Measurements from ENCODE around the gene CDC42EP2. TPM values are rescaled to one million over a fixed set of nuclear protein-coding genes. Genes with fewer than 3 reads are reported as not detected.
A peak's percentile ranks its signal among the peaks of the same experiment; 100 is the strongest.

The CDC42EP2 gene
- total and polyA plus RNA-seq, 5 donors = 9.1 to 21.2 (median 11.9) TPM

DNA sequence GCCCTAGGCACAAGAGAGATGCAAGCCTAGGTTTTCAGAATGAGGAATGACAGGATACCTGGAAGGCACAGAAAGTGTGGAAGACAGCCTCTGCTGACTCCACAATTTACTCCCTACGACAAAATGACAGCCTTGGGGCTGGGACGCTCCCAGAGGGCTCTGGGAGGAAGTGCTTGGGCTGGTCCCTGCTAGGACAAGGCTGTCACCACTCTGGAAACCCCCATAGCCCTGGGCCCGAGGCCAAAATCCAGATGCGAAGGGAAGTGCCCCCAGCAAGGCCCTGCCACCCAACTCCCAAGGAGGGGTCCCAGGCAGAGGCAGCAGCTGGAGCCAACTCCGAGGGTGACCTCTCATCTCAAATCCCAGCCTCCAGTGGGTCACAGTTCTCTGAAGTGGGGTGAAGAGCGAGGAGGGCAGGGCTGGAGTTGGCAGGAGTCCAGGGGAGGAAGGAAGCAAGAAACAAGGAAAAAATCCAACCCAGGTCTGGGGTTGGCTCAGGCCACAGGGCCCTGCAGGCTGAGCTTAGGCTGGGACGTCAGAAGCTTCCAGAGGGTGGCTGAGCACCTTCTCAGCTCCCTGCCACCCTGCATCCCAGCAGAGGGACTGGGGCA is 6.3 kb upstream of the CDC42EP2 start:
- ATAC-seq (peak; percentile 42 to 70), DNase-seq (peak; percentile 66 to 78 (median 74))
- Histone ChIP-seq H3K9me3 (ENCODE audit: control insufficient read depth, low read length) (no peaks in the 10 kb centered on the region), H3K4me1 (ENCODE audit: control insufficient read depth, insufficient read depth, low read length) (peaks cover 13% of the 10 kb centered on the region), H3K27me3 (ENCODE audit: control insufficient read depth, insufficient read depth) (no peaks in the 10 kb centered on the region), H3K27ac (ENCODE audit: low read length) (peak overlapping the region; percentile 21), H3K4me3 (ENCODE audit: low read length) (no peak overlapping the region)
- intact Hi-C loops (cut with DNase I) = no loop called here
- whole genome bisulfite sequencing = 22% methylated on average over 7 of the region's 7 CpGs

GRCh38 chr11:65309006-65309405 is 5.7 kb upstream of the CDC42EP2 start:
- peaks cover 15% of the 10 kb centered on the region for H3K4me1 ChIP-seq (ENCODE audit: control insufficient read depth, insufficient read depth, low read length)
- H3K27ac ChIP-seq (ENCODE audit: low read length) = no peak overlapping the region
- intact Hi-C loops (cut with DNase I) = no loop called here
- no peaks in the 10 kb centered on the region for H3K27me3 ChIP-seq (ENCODE audit: control insufficient read depth, insufficient read depth)
- ATAC-seq (peak in 1 of 2 donors; percentile 75), DNase-seq (peak in 1 of 3 donors; percentile 59)
- H3K9me3 ChIP-seq (ENCODE audit: control insufficient read depth, low read length) = no peaks in the 10 kb centered on the region
- H3K4me3 ChIP-seq (ENCODE audit: low read length) = no peak overlapping the region
- 47% methylated on average over 5 of the region's 5 CpGs for WGBS

GRCh38 chr11:65310215-65310614 is 4.5 kb upstream of the CDC42EP2 start:
- no peak for ATAC-seq
- Histone ChIP-seq H3K9me3 (ENCODE audit: control insufficient read depth, low read length) (no peaks in the 10 kb centered on the region), H3K27ac (ENCODE audit: low read length) (no peak overlapping the region), H3K4me1 (ENCODE audit: control insufficient read depth, insufficient read depth, low read length) (peaks cover 15% of the 10 kb centered on the region), H3K4me3 (ENCODE audit: low read length) (no peak overlapping the region), H3K27me3 (ENCODE audit: control insufficient read depth, insufficient read depth) (no peaks in the 10 kb centered on the region)
- WGBS = 60% methylated on average over 10 of the region's 10 CpGs
- peak; percentile 60 to 86 (median 82) for DNase-seq
- intact Hi-C loops (cut with DNase I) = no loop called here

- no peak overlapping the region for H3K27ac ChIP-seq (ENCODE audit: low read length)
- H3K27me3 ChIP-seq (ENCODE audit: control insufficient read depth, insufficient read depth) = no peaks in the 10 kb centered on the region
- WGBS = 46% methylated on average over 6 of the region's 6 CpGs
- ATAC-seq (no peak), DNase-seq (no peak)
- peaks cover 15% of the 10 kb centered on the region for H3K4me1 ChIP-seq (ENCODE audit: control insufficient read depth, insufficient read depth, low read length)
- intact Hi-C loops (cut with DNase I) = no loop called here
- no peaks in the 10 kb centered on the region for H3K9me3 ChIP-seq (ENCODE audit: control insufficient read depth, low read length)
- H3K4me3 ChIP-seq (ENCODE audit: low read length) = no peak overlapping the region
Measured at GRCh38 chr11:65310736-65311135, 3.9 kb upstream of the CDC42EP2 start.

DNA sequence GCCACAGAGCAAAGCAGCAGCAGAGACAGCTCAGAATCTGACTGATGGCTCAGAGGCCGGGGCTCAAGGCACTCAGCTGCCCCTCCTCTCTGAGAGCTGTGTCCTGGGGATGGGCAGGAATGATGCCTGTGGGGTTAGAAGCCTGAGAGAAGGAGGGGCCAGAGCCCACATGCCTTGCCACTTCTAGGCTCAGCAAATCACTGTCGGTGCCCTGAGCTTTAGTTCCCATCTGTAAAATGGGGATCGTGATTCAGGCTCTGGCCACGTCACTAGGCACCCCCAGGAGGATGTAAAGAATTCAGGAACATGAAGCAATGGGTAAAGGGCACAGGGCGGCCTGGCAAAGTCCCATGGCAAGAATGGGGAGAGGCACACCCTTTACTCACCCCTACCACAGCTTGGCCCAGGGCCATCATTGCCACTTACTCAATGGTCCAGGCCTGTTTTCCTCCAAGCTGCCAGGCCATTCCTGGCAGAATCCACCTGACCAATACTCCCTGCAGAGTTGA is 3.4 kb upstream of the CDC42EP2 start:
- WGBS = 77% methylated on average over 5 of the region's 5 CpGs
- no peaks in the 10 kb centered on the region for H3K27me3 ChIP-seq (ENCODE audit: control insufficient read depth, insufficient read depth)
- intact Hi-C loops (cut with DNase I) = no loop called here
- no peak overlapping the region for H3K4me3 ChIP-seq (ENCODE audit: low read length)
- peaks cover 15% of the 10 kb centered on the region for H3K4me1 ChIP-seq (ENCODE audit: control insufficient read depth, insufficient read depth, low read length)
- DNase-seq (peak in 2 of 3 donors; percentile 73 to 76), ATAC-seq (no peak)
- H3K27ac ChIP-seq (ENCODE audit: low read length) = no peak overlapping the region
- H3K9me3 ChIP-seq (ENCODE audit: control insufficient read depth, low read length) = no peaks in the 10 kb centered on the region

GRCh38 chr11:65315204-65315865 is 669 bp downstream of the CDC42EP2 start:
- intact Hi-C loops (cut with DNase I) = loop anchor here (1.0 to 5.0 kb wide), 4 partner anchors 38 to 41 kb away; no protein-coding TSS in a partner anchor
- H3K27ac ChIP-seq (ENCODE audit: low read length) = peak overlapping the region; percentile 84
- no peaks in the 10 kb centered on the region for H3K9me3 ChIP-seq (ENCODE audit: control insufficient read depth, low read length)
- no peaks in the 10 kb centered on the region for H3K27me3 ChIP-seq (ENCODE audit: control insufficient read depth, insufficient read depth)
- peak; percentile 87 to 96 (median 94) for DNase-seq
- WGBS = under 1% methylated on average over 59 of the region's 59 CpGs
- peak overlapping the region; percentile 84 for H3K4me3 ChIP-seq (ENCODE audit: low read length)
- H3K4me1 ChIP-seq (ENCODE audit: control insufficient read depth, insufficient read depth, low read length) = peaks cover 8% of the 10 kb centered on the region
- ATAC-seq = peak; percentile 72 to 74

DNA sequence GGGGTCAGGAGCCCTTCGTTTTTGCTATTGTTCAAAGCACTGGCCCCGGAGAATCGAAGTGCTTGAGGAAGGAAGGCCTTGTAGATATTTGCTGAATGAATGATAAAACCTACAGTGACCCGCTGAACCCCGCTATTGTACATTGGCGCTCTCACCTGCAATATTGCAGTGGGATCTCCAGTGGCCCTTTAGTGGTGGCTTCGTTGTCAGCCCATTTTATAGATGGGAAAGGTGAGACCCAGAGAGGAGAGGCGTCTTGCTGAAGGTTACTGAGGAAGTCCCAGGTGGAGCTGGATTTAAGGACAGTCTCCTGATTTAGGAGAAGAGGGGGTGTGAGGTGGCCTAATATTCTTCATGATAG is 1.2 kb downstream of the CDC42EP2 start:
- Histone ChIP-seq H3K4me1 (ENCODE audit: control insufficient read depth, insufficient read depth, low read length) (peaks cover 5% of the 10 kb centered on the region), H3K4me3 (ENCODE audit: low read length) (peak overlapping the region; percentile 84), H3K27ac (ENCODE audit: low read length) (peak overlapping the region; percentile 81), H3K27me3 (ENCODE audit: control insufficient read depth, insufficient read depth) (no peaks in the 10 kb centered on the region), H3K9me3 (ENCODE audit: control insufficient read depth, low read length) (no peaks in the 10 kb centered on the region)
- DNase-seq (no peak), ATAC-seq (no peak)
- 17% methylated on average over 8 of the region's 8 CpGs for WGBS
- intact Hi-C loops (cut with DNase I) = loop anchor here (1.0 to 5.0 kb wide), 4 partner anchors 39 to 41 kb away; no protein-coding TSS in a partner anchor

- DNase-seq (peak; percentile 73 to 82 (median 79)), ATAC-seq (peak; percentile 15 to 41)
- Histone ChIP-seq H3K9me3 (ENCODE audit: control insufficient read depth, low read length) (no peaks in the 10 kb centered on the region), H3K27me3 (ENCODE audit: control insufficient read depth, insufficient read depth) (no peaks in the 10 kb centered on the region), H3K4me3 (ENCODE audit: low read length) (peak overlapping the region; percentile 84), H3K4me1 (ENCODE audit: control insufficient read depth, insufficient read depth, low read length) (peaks cover 3% of the 10 kb centered on the region), H3K27ac (ENCODE audit: low read length) (peak overlapping the region; percentile 81)
- intact Hi-C loops (cut with DNase I) = loop anchor here in 1 of 4 donors (5.0 kb wide), 1 partner anchor 39 kb away; no protein-coding TSS in a partner anchor
- 31% methylated on average over 20 of the region's 20 CpGs for WGBS
Measured at GRCh38 chr11:65316227-65317024, 1.8 kb downstream of the CDC42EP2 start.

DNA sequence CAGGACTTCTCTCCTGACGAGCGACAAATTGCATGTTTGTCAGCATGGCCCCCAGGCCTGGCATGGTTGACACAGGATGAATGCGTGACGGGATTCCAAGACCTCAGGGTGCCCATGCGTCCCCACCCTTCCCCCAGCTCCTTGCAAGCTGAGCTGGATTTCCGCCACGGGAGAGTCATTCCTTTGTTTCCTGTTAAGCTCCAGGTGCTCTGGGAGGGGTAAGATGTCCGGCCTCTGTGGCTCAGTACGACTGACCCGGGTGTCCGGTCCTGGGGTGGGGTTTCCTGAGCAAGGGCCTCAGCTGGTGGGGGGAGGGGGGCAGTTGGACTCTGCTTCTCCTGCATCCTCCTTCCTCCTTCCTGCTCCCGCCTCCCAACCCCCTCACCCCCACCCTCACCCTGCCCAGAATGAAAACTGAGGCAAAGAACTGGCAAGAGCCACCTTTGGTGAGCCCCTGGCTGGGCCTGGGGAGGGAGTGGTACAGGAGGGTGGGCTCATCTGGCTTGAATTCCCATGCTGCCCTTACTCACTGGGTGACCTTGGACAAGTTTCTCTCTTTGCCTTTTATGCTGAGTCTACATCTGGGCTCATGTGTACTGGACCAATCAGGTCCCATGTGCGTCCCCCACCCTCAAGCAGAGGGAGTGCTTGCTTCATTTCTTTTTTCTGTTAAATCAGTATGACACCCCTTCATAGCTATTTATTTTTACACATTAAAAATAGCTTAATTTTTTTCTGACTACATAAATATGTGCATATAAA is 2.5 kb downstream of the CDC42EP2 start:
- peaks cover 3% of the 10 kb centered on the region for H3K4me1 ChIP-seq (ENCODE audit: control insufficient read depth, insufficient read depth, low read length)
- intact Hi-C loops (cut with DNase I) = loop anchor here in 1 of 4 donors (5.0 kb wide), 1 partner anchor 40 kb away; no protein-coding TSS in a partner anchor
- 31% methylated on average over 13 of the region's 13 CpGs for WGBS

DNA sequence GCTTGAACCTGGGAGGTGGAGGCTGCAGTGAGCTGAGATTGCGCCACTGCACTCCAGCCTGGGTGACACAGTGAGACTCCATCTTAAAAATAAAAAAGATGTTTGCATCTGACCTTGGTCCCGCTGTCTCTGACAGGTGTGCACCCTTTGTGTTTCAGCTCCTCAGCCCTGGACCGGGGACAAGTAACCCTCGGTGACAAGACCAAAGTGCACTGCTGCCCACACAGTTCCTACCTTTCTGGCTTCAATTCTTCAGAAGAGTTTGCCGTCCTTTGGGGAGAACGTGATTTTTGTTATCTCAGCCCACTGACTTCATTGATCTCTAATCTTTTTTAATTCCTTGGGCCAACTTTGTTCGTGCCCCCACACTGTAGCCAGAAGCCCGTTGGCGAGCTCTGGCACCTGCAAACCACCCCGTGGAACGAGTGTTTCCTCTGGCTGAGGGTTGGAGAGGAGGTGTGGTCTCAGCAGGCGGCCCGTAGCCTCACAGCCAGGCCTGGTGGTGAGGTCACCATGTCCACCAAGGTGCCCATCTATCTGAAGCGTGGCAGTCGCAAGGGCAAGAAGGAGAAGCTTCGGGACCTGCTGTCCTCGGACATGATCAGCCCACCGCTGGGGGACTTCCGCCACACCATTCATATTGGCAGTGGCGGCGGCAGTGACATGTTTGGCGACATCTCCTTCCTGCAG is 5.9 kb downstream of the CDC42EP2 start:
- no peaks in the 10 kb centered on the region for H3K4me1 ChIP-seq (ENCODE audit: control insufficient read depth, insufficient read depth, low read length)

More for the DNA sequence above, 2.5 kb downstream of the CDC42EP2 start:
- Histone ChIP-seq H3K4me3 (ENCODE audit: low read length) (peak overlapping the region; percentile 5), H3K9me3 (ENCODE audit: control insufficient read depth, low read length) (no peaks in the 10 kb centered on the region), H3K27ac (ENCODE audit: low read length) (peak overlapping the region; percentile 81), H3K27me3 (ENCODE audit: control insufficient read depth, insufficient read depth) (no peaks in the 10 kb centered on the region)
- peak; percentile 6 to 64 for ATAC-seq
- DNase-seq = peak; percentile 86 to 90 (median 87)

More for the DNA sequence above, 5.9 kb downstream of the CDC42EP2 start:
- Histone ChIP-seq H3K9me3 (ENCODE audit: control insufficient read depth, low read length) (no peaks in the 10 kb centered on the region), H3K27ac (ENCODE audit: low read length) (no peak overlapping the region), H3K27me3 (ENCODE audit: control insufficient read depth, insufficient read depth) (no peaks in the 10 kb centered on the region), H3K4me3 (ENCODE audit: low read length) (no peak overlapping the region)
- 80% methylated on average over 22 of the region's 22 CpGs for WGBS
- DNase-seq = peak in 1 of 3 donors; percentile 50
- no peak for ATAC-seq
- intact Hi-C loops (cut with DNase I) = no loop called here
